ENCODE measurements around the gene HMG20A.

DNA sequence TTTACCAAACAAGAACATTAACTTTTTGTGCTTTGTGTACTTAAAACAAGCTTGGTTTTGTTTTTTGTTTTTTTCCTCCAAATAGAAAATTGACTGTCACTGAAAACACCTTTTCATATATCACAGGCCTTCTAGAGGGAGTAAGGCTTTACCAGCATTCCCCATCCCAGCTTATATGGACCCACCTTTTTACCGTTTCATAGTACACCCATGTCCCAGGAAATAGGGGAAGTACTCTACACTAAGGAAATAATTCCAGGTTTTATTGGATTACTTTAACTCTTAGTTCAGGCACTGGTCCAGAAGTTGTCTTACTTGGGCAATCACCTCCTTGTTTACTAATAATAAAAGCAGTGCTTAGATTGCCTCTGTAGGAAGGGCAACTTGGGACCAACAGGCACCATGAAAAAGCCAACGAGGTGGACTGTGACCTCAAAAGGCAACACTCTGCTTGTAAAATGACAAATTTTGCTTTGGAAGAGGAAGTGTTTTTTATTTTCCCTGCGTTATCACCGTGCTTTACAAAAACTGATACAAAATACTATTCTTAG, 26.2 kb downstream of the HMG20A start:
- TF ChIP-seq YY1 (IDR thresholded peaks at IDR 0.05; ENCODE audit: insufficient read depth, insufficient read length) (no peak), SUZ12 (IDR thresholded peaks at IDR 0.05; ENCODE audit: extremely low read depth, insufficient read depth, insufficient read length) (no peak), ZNF274 (IDR thresholded peaks at IDR 0.05; ENCODE audit: low read depth, low read length) (no peak)
